B cell (primary cell): ENCODE results near the gene CCNG1.
A peak's percentile ranks its signal among the peaks of the same experiment; 100 is the strongest.

Source experiments
- CTCF ChIP-seq: fragments of 200-600 bp; IDR thresholded peaks from one replicate; pipeline ENCODE4 v1.8.0; 2022; ENCODE audit warnings: antibody characterized with exemption, mild to moderate bottlenecking
- EZH2 ChIP-seq: IDR thresholded peaks from 2 replicates; pipeline ENCODE4 v1.6.1; 2012; ENCODE audit warnings: borderline replicate concordance, low read depth, mild to moderate bottlenecking, moderate library complexity, low read length; ENCODE audit not compliant: insufficient read depth, poor library complexity, severe bottlenecking

- TF ChIP-seq CTCF (peak; percentile 28), EZH2 (no peak)
Measured at GRCh38 chr5:163459819-163460561, 22.6 kb downstream of the CCNG1 start, which contains the start of gene NUDCD2.
